ENCODE results near the gene ZMYND8. TPM values are rescaled to one million over a fixed set of nuclear protein-coding genes. Genes with fewer than 3 reads are reported as not detected.
"Not testable (repeated sequence)": the region's sequence is repeated elsewhere in the genome, so short reads cannot be mapped to it uniquely, and the experiment has no call there.

ZMYND8 gene
- total and polyA plus RNA-seq, 4 donors: 4.5 to 27.4 (median 14.1) TPM

DNA sequence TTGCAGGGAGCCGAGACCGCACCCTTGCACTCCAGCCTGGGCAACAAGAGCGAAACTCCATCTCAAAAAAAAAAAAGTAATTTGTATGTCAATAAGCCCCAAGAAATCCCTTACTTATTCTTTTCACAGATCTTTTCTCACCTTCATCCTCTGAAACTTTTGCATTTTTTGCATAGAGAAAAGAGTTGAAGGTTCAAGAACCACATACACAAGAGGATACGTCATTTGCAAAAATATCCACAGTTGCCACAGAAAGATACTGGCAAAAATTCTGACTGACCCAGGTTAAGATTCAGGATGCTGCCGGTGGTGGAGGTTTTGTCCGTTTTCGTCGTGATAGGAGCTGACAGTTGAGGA lies 94.5 kb downstream of the ZMYND8 start:
- no peaks in the 10 kb centered on the region for H3K36me3 ChIP-seq (ENCODE audit: control insufficient read depth in 1 of 2, insufficient read depth in 2 of 2, low read length in 1 of 2)
- no peak overlapping the region for H3K27ac ChIP-seq (ENCODE audit: low read depth in 1 of 2, low read length in 2 of 2)

DNA sequence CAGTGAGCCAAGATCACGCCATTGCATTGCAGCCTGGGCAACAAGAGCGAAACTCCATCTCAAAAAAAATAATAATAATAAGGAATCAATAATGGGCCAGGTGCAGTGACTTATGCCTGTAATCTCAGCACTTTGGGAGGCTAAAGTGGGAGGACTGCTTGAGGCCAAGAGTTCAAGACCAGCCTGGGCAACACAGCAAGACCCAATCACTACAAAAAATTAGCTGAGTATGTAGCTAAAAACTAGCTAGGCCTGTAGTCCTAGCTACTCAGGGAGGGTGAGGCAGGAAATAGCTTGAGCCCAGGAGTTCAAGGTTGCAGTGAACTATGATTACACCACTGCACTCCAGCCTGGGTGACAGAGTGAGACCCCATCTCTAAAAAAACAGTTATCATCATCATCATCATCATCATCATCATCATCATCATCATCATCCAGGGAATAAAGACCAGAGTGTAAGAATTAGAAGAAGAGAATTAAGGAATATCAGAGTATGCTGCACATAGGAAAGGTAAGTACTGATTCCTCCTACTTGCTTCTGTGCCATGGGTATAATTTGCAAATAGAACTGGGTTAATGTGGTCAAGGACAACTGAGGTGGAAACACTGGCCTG lies 95.2 kb downstream of the ZMYND8 start:
- intact Hi-C loops (cut with DNase I); H3K4me1 ChIP-seq (ENCODE audit: control insufficient read depth in 1 of 2, insufficient read depth in 2 of 2, low read length in 2 of 2): not testable (repeated sequence)
- 98 to 100% methylated on average over 2 of the region's 2 CpGs for WGBS, 2 donors

More for the DNA sequence above, 94.5 kb downstream of the ZMYND8 start:
- intact Hi-C loops (cut with DNase I): no loop called here
- Histone ChIP-seq H3K9me3 (ENCODE audit: control insufficient read depth, low read length) (no peaks in the 10 kb centered on the region), H3K4me3 (ENCODE audit: low read length in 2 of 2) (no peak overlapping the region), H3K4me1 (ENCODE audit: control insufficient read depth in 1 of 2, insufficient read depth in 2 of 2, low read length in 2 of 2) (no peaks in the 10 kb centered on the region), H3K27me3 (ENCODE audit: control insufficient read depth in 1 of 2, insufficient read depth in 2 of 2, low read length in 1 of 2) (no peaks in the 10 kb centered on the region)
- DNase-seq (no peak), ATAC-seq (ENCODE audit: low FRiP score) (no peak)
- 95 to 97% methylated on average over 8 of the region's 8 CpGs for WGBS, 2 donors

DNA sequence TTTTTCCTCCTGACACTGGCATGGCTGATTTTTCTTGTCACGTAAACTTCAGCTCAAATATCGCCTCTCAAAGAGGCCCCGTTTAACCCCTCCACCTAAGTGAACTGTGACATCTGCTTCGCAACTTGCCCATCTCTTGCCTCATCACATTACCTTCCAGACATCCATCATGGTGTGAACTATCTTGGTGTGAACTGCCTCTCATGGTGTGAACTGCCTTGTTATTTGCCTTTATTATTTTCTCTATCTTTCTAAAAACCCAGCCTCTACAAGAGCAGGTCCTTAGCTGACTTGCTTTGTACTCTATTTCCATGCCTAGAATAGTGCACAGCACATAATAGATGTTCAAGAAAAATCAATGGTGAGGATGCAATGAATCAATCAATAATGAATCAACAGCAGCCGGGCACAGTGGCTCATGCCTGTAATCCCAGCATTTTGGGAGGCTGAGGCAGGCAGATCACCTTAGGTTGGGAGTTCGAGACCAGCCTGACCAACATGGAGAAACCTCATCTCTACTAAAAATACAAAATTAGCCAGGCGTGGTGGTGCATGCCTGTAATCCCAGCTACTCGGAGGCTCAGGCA lies 95.9 kb downstream of the ZMYND8 start:
- WGBS, 2 donors: 97% methylated on average over 8 of the region's 8 CpGs
- H3K27ac ChIP-seq (ENCODE audit: low read depth in 1 of 2, low read length in 2 of 2); H3K36me3 ChIP-seq (ENCODE audit: control insufficient read depth in 1 of 2, insufficient read depth in 2 of 2, low read length in 1 of 2); H3K27me3 ChIP-seq (ENCODE audit: control insufficient read depth in 1 of 2, insufficient read depth in 2 of 2, low read length in 1 of 2); ATAC-seq (ENCODE audit: low FRiP score); H3K4me1 ChIP-seq (ENCODE audit: control insufficient read depth in 1 of 2, insufficient read depth in 2 of 2, low read length in 2 of 2); DNase-seq; H3K4me3 ChIP-seq (ENCODE audit: low read length in 2 of 2); H3K9me3 ChIP-seq (ENCODE audit: control insufficient read depth, low read length); intact Hi-C loops (cut with DNase I): not testable (repeated sequence)

More for the DNA sequence above, 95.2 kb downstream of the ZMYND8 start:
- H3K9me3 ChIP-seq (ENCODE audit: control insufficient read depth, low read length); H3K36me3 ChIP-seq (ENCODE audit: control insufficient read depth in 1 of 2, insufficient read depth in 2 of 2, low read length in 1 of 2); DNase-seq; H3K4me3 ChIP-seq (ENCODE audit: low read length in 2 of 2); ATAC-seq (ENCODE audit: low FRiP score); H3K27ac ChIP-seq (ENCODE audit: low read depth in 1 of 2, low read length in 2 of 2); H3K27me3 ChIP-seq (ENCODE audit: control insufficient read depth in 1 of 2, insufficient read depth in 2 of 2, low read length in 1 of 2): not testable (repeated sequence)

DNA sequence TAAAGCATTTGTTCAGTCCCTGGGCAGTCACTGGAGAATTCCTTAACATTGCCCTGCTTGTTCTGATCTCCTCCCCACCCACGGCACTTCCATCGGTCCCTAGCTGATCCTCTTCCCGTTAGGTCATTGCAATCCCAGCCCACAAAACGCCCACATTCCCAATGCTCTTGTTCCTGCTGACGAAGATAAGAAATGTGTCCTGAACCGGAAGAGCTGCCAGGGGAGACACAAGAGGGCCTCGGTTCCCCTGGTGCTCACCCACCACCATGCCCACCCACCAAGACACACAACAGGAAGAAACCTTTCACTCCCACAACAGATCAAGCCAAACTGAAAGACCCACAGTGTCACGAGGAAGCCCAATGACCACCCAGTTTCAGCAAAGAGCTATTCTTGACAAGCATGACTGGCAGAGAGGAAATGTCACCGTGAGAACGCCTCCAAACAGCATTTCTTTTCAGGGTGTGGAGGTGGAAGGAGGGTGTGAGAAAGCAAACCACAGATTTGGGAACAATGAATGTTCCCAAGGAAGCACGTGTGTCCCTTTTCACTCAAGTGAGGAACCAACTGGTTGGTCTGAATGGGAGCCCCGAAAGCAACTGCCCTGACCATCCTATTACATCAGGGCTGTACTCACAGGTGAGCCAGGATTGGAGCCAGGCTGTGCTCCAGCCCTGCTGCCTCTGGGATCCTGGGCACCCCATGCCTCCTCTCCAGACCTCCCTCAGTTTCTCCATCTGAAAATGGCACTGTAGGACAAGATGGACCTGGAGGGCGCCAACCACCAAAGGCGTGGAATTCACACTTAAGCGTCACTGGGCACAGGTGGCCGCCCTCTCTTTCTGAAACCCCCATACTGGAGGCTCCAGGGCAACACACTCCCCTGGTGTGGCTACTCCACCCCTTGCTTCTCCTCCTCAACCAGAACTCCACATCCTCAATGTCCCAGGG lies 97.5 kb downstream of the ZMYND8 start:
- Histone ChIP-seq H3K4me3 (ENCODE audit: low read length in 2 of 2) (no peak overlapping the region), H3K36me3 (ENCODE audit: control insufficient read depth in 1 of 2, insufficient read depth in 2 of 2, low read length in 1 of 2) (no peaks in the 10 kb centered on the region)

DNA sequence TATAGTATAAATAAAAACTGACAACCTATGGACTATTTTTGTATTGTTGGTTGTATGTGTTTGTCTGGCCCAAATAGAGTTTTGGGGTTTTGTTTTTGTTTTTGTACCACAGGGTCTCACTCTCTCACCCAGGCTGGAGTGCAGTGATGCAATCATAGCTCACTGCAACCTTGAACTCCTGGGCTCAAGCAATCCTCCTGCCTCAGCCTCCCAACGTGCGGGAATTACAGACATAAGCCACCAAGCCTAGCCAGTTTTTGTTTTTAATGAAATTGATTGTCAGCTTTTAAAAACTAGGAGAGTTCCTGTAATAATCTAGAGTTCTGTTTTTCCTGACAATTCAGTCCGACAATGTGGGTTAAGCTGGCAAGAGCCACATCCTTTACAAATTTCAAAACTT lies 98.7 kb downstream of the ZMYND8 start:
- 76 to 84% methylated on average over 3 of the region's 3 CpGs for WGBS, 2 donors
- Histone ChIP-seq H3K27ac (ENCODE audit: low read depth in 1 of 2, low read length in 2 of 2) (peak overlapping the region in 1 of 2 donors; percentile 45), H3K9me3 (ENCODE audit: control insufficient read depth, low read length) (no peaks in the 10 kb centered on the region), H3K4me1 (ENCODE audit: control insufficient read depth in 1 of 2, insufficient read depth in 2 of 2, low read length in 2 of 2) (no peaks in the 10 kb centered on the region), H3K27me3 (ENCODE audit: control insufficient read depth in 1 of 2, insufficient read depth in 2 of 2, low read length in 1 of 2) (no peaks in the 10 kb centered on the region), H3K36me3 (ENCODE audit: control insufficient read depth in 1 of 2, insufficient read depth in 2 of 2, low read length in 1 of 2) (no peaks in the 10 kb centered on the region), H3K4me3 (ENCODE audit: low read length in 2 of 2) (no peak overlapping the region)
- intact Hi-C loops (cut with DNase I): no loop called here
- no peak for DNase-seq
- no peak for ATAC-seq (ENCODE audit: low FRiP score)

More for the DNA sequence above, 97.5 kb downstream of the ZMYND8 start:
- H3K9me3 ChIP-seq (ENCODE audit: control insufficient read depth, low read length): no peaks in the 10 kb centered on the region
- no peaks in the 10 kb centered on the region for H3K27me3 ChIP-seq (ENCODE audit: control insufficient read depth in 1 of 2, insufficient read depth in 2 of 2, low read length in 1 of 2)
- DNase-seq (peak in 1 of 2 donors; percentile 82), ATAC-seq (ENCODE audit: low FRiP score) (peak; percentile 46)
- intact Hi-C loops (cut with DNase I): no loop called here
- H3K27ac ChIP-seq (ENCODE audit: low read depth in 1 of 2, low read length in 2 of 2): peak overlapping the region; percentile 2 to 68
- 38 to 43% methylated on average over 16 of the region's 16 CpGs for WGBS, 2 donors
- no peaks in the 10 kb centered on the region for H3K4me1 ChIP-seq (ENCODE audit: control insufficient read depth in 1 of 2, insufficient read depth in 2 of 2, low read length in 2 of 2)

DNA sequence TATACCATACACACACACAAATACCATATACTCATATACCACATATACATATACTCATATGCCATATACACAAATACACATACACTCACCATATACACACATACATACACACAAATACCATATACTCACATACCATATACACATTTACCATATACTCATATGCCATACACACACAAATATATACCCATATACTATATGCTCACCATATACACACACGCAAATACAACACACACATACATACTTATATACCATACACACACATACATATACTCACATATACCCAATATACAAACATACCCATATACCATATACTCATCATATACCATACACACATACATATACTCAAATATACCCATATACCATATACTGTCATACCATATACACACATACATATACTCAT lies 99.2 kb downstream of the ZMYND8 start:
- no peak for DNase-seq
- no peak for ATAC-seq (ENCODE audit: low FRiP score)
- Histone ChIP-seq H3K27ac (ENCODE audit: low read depth in 1 of 2, low read length in 2 of 2) (no peak overlapping the region), H3K9me3 (ENCODE audit: control insufficient read depth, low read length) (no peaks in the 10 kb centered on the region), H3K27me3 (ENCODE audit: control insufficient read depth in 1 of 2, insufficient read depth in 2 of 2, low read length in 1 of 2) (no peaks in the 10 kb centered on the region), H3K36me3 (ENCODE audit: control insufficient read depth in 1 of 2, insufficient read depth in 2 of 2, low read length in 1 of 2) (no peaks in the 10 kb centered on the region), H3K4me1 (ENCODE audit: control insufficient read depth in 1 of 2, insufficient read depth in 2 of 2, low read length in 2 of 2) (no peaks in the 10 kb centered on the region), H3K4me3 (ENCODE audit: low read length in 2 of 2) (no peak overlapping the region)
- intact Hi-C loops (cut with DNase I): no loop called here
- 91 to 95% methylated on average over 1 of the region's 1 CpG for WGBS, 2 donors

DNA sequence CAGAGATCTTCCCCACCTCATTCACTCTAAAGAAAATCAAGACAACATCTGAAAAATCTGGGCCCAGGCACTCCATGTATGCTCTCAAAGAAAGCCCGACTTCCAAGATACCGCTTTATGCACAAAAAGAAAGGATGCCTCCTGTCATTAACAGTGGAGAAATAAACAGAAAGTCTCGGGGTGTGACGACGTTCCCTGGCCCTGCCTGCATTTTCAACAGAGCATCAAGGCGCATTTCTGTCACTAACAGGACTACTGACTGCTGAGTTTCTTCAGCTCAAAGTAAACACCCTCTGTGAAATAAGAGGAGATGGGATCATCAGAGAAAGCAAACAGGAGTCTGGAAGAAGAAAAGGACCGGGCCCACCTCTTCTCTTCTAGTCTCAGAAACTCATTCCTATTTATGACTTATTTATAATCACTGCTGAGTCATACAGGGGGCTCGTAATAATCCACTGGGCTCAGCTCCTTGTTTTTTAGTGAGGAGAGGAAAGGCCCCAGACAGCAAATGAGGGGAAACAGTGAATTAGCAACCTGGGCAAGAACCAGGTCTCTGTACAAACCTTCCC lies 99.7 kb downstream of the ZMYND8 start:
- WGBS, 2 donors: 25 to 36% methylated on average over 8 of the region's 8 CpGs
- DNase-seq (no peak), ATAC-seq (ENCODE audit: low FRiP score) (no peak)
- no peak overlapping the region for H3K27ac ChIP-seq (ENCODE audit: low read depth in 1 of 2, low read length in 2 of 2)
- intact Hi-C loops (cut with DNase I): no loop called here
- no peaks in the 10 kb centered on the region for H3K9me3 ChIP-seq (ENCODE audit: control insufficient read depth, low read length)
- no peaks in the 10 kb centered on the region for H3K36me3 ChIP-seq (ENCODE audit: control insufficient read depth in 1 of 2, insufficient read depth in 2 of 2, low read length in 1 of 2)
- no peaks in the 10 kb centered on the region for H3K27me3 ChIP-seq (ENCODE audit: control insufficient read depth in 1 of 2, insufficient read depth in 2 of 2, low read length in 1 of 2)
- no peak overlapping the region for H3K4me3 ChIP-seq (ENCODE audit: low read length in 2 of 2)
- H3K4me1 ChIP-seq (ENCODE audit: control insufficient read depth in 1 of 2, insufficient read depth in 2 of 2, low read length in 2 of 2): no peaks in the 10 kb centered on the region

DNA sequence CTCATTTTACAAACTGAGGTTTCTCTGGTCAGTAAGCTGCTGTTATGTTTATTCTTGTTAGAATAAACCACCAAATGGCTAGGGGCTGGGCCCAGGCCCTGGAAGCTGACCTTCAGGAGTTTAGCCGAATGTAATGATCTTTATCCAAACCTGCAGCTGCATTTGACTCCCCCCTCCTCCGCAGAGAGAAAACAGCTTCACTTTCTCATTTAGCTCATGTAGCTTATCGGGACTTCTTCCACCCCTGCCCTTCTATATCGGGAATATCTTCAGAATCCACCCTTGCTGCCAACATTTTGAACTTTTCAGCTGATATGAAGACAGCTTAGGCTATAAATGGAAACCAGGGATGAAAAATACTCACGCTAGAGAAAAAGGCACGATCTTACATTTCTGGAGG lies 102.6 kb downstream of the ZMYND8 start:
- H3K27ac ChIP-seq (ENCODE audit: low read depth in 1 of 2, low read length in 2 of 2): peak overlapping the region in 1 of 2 donors; percentile 24

More for the DNA sequence above, 102.6 kb downstream of the ZMYND8 start:
- no peaks in the 10 kb centered on the region for H3K9me3 ChIP-seq (ENCODE audit: control insufficient read depth, low read length)
- no peak overlapping the region for H3K4me3 ChIP-seq (ENCODE audit: low read length in 2 of 2)
- H3K36me3 ChIP-seq (ENCODE audit: control insufficient read depth in 1 of 2, insufficient read depth in 2 of 2, low read length in 1 of 2): no peaks in the 10 kb centered on the region
- H3K4me1 ChIP-seq (ENCODE audit: control insufficient read depth in 1 of 2, insufficient read depth in 2 of 2, low read length in 2 of 2): no peaks in the 10 kb centered on the region
- 2 to 11% methylated on average over 6 of the region's 6 CpGs for WGBS, 2 donors
- intact Hi-C loops (cut with DNase I): no loop called here
- no peak for DNase-seq
- ATAC-seq (ENCODE audit: low FRiP score): no peak
- no peaks in the 10 kb centered on the region for H3K27me3 ChIP-seq (ENCODE audit: control insufficient read depth in 1 of 2, insufficient read depth in 2 of 2, low read length in 1 of 2)

All from aorta (tissue), 5 donors.